PFSK-1 (cell line): ENCODE data around the gene CDCP1.

Source experiments
- FOXP2 ChIP-seq: optimal IDR thresholded peaks from 2 replicates; pipeline ENCODE3; 2011; ENCODE audit warnings: borderline replicate concordance, control low read depth, inconsistent platforms; ENCODE audit not compliant: insufficient read depth; ENCODE audit errors: extremely low read length, extremely low read depth
- POLR2AphosphoS5 ChIP-seq: IDR thresholded peaks from 2 replicates; pipeline ENCODE4 v1.6.1; 2012; ENCODE audit warnings: low read depth, mild to moderate bottlenecking, control low read depth, low read length, moderate library complexity
- SIN3A ChIP-seq: IDR thresholded peaks from 2 replicates; pipeline ENCODE4 v1.6.1; 2012; ENCODE audit warnings: mild to moderate bottlenecking, low read length, moderate library complexity, borderline replicate concordance; ENCODE audit not compliant: insufficient read depth
- TAF1 ChIP-seq: IDR thresholded peaks from 2 replicates; pipeline ENCODE4 v1.6.1; 2012; ENCODE audit warnings: low read length, control low read depth, borderline replicate concordance; ENCODE audit not compliant: insufficient read depth
- TF ChIP-seq, protein P1 (sequence below), 2 experiments: IDR thresholded peaks; 2 replicates each; pipeline versions ENCODE4 v1.6.1 to v1.8.0; 2011 to 2012; ENCODE audit warnings: low read depth in 2 of 2, low read length in 2 of 2, control low read depth in 1 of 2, inconsistent platforms in 1 of 2, mild to moderate bottlenecking in 1 of 2, moderate library complexity in 1 of 2; ENCODE audit not compliant: insufficient read depth in 1 of 2

The CDCP1 gene

DNA sequence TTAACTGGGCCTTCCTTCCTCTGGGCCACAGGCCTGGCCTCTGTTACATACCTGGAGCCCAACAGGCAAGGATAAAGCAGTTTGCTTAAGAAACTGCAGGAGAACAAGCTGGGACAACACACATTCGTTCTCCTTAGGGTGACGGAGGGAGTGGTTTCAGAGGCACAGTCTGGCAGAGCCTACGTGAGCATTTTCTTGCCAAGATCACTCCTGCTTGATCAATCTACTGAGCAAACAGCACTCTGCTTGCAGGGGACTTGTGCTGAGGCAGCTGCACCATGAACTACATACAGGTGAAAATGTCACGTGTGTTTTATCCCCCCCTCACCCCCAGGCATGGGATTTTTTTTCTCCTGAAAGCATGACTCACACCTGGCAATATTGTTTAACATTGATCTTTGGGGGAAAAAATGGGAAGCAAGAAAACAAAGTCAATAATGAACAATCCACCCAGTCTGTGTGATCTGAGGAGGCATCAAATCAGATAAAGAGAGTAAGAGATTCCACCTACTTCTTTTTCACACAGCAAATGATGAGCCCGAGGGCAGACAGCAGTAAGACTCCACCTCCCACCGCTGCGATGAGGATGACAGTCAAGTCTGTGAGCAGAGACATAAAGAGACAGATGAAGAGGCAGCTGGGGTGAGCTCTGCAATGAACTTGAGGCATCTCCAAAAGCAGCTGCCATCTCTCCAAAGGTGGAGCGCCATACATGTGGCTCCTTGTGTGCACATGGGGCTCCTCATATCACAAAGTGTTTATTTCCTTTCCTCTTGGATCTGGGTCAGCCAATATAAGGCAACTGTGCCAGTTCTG is 57.4 kb downstream of the CDCP1 start:
- TF ChIP-seq, protein P1, sequence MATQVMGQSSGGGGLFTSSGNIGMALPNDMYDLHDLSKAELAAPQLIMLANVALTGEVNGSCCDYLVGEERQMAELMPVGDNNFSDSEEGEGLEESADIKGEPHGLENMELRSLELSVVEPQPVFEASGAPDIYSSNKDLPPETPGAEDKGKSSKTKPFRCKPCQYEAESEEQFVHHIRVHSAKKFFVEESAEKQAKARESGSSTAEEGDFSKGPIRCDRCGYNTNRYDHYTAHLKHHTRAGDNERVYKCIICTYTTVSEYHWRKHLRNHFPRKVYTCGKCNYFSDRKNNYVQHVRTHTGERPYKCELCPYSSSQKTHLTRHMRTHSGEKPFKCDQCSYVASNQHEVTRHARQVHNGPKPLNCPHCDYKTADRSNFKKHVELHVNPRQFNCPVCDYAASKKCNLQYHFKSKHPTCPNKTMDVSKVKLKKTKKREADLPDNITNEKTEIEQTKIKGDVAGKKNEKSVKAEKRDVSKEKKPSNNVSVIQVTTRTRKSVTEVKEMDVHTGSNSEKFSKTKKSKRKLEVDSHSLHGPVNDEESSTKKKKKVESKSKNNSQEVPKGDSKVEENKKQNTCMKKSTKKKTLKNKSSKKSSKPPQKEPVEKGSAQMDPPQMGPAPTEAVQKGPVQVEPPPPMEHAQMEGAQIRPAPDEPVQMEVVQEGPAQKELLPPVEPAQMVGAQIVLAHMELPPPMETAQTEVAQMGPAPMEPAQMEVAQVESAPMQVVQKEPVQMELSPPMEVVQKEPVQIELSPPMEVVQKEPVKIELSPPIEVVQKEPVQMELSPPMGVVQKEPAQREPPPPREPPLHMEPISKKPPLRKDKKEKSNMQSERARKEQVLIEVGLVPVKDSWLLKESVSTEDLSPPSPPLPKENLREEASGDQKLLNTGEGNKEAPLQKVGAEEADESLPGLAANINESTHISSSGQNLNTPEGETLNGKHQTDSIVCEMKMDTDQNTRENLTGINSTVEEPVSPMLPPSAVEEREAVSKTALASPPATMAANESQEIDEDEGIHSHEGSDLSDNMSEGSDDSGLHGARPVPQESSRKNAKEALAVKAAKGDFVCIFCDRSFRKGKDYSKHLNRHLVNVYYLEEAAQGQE (IDR thresholded peaks at IDR 0.05; ENCODE audit: insufficient read depth in 1 of 2, low read depth in 2 of 2, low read length in 2 of 2), result no peak

DNA sequence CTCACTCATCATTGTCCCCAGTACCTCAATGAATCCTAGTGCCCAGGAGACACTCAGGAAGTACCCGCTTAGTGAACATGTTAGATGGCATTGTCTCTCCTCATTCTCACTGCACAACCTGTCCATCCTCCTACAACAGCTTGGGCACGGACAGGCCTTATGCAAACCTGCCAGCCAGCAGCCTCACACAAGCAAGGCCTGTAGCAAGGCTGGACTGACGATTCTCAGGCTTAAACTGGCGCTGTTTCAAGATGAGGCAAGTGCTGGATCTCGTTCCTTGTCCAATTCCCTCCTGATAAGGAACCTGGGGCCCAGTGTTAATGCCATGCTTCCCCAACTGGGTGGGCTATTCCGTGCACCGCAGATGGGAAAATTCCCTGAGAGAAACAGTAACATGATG is 59.0 kb downstream of the CDCP1 start:
- TF ChIP-seq, protein P1 (IDR thresholded peaks at IDR 0.05; ENCODE audit: insufficient read depth in 1 of 2, low read depth in 2 of 2, low read length in 2 of 2), result no peak
- TF ChIP-seq POLR2AphosphoS5 (no peak), FOXP2 (no peak), TAF1 (no peak), SIN3A (no peak)

DNA sequence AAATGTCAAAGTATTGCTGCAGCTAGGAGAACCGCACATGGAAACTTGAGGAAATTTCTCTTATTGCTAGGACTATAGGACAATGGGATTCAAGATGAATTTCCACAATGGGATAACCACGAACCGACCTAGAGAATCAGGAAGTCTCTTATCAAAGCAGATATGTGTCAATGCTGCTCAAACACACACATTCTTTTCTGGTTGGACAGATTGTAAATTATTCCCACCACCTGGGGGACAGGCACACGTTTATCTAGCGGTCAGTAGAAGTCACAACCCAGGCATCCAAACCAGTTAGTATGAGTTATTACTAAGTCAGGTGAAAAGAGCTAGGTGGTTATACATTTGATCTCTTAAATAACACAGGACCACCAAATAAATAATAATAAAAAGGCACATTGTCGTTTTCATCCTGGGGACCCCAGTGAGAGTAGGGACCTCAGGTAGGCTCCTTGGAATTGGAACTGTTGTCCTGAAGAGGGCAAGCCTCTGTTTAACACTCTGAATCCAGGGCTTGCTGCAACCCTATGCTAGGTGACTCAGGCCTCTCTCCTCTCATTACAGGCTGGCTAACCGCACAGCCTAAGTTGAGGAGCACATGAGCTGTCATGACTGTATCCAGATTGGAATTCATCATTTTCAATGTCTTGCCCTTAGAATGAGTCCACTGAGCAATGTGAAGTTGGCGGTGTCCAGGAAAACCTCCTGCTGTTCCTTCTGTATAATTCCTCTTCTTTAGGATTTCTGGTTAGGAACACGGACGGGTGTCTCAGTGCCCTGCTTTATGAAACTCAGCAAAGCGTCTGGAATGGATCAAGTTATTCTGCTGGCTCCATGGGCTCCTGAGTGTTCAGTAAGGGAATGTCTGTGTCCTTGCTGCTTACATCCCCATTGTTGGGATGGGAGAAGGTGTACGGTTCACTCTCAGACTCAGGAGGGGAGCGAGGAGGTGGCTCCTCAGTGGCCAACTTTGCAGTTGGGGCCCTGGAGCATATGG is 61.1 kb downstream of the CDCP1 start:
- TF ChIP-seq, protein P1 (IDR thresholded peaks at IDR 0.05; ENCODE audit: insufficient read depth in 1 of 2, low read depth in 2 of 2, low read length in 2 of 2), result no peak
- TF ChIP-seq SIN3A (no peak), POLR2AphosphoS5 (no peak), TAF1 (no peak), FOXP2 (no peak)

DNA sequence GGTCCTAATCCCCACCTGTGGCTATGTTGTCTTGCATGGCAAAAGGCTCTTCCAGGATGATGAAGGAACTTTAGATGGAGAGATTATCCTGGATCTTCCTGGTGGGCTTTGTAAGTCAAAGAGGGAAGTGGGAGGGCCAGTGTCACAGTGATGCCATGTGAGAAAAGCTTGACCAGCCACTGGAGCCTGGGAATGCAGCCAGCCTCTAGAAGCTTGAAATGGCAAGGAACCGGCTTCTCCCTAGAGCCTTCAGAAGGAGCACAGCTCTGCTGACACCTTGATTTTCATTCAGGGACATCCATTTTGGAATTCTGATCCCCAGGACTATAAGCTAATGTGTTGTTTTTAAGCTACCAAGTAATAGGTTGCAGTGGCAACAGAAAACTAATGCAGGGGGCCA is 61.8 kb downstream of the CDCP1 start:
- TF ChIP-seq, protein P1 (IDR thresholded peaks at IDR 0.05; ENCODE audit: insufficient read depth in 1 of 2, low read depth in 2 of 2, low read length in 2 of 2), result no peak
- no peak for TF ChIP-seq TAF1

DNA sequence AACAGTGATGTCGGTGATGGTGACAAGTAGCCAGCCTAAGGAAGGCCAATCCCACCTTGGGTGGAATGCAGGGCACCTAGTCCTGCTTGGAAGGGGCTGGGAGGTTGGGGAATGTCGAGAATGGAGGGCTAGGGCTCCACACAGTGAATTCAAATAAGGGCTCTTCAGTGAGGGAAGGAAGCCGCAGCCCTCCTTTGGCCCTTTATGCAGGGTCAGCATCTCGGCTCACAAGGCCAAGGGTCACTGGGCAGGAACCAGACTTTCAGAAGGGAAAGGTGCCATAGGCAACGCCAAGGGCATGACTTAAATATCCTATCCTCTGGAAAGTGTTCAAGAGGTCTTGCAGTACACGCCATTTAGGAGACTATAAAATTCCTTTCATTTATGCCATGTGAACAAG is 63.2 kb downstream of the CDCP1 start:
- TF ChIP-seq TAF1 (no peak), FOXP2 (no peak), SIN3A (no peak)
